Mesothelial cell of epicardium (in vitro differentiated cells): ENCODE results near the gene RNF224. TPM values are rescaled to one million over a fixed set of nuclear protein-coding genes. Genes with fewer than 3 reads are reported as not detected.

Source experiments
- DNase-seq, 2 experiments: peaks; one replicate each; pipeline ENCODE4 v3.0.0; 2021; ENCODE audit warnings: low spot score in 2 of 2; ENCODE audit not compliant: unreplicated experiment in 2 of 2
- H3K27ac Mint-ChIP-seq: 2 replicates; pipeline ENCODE4 v1.8.0; 2021; ENCODE audit warnings: mixed read lengths
- H3K27me3 Mint-ChIP-seq: 2 replicates; pipeline ENCODE4 v1.8.0; 2021; ENCODE audit warnings: low read depth, mixed read lengths
- H3K36me3 Mint-ChIP-seq: 2 replicates; pipeline ENCODE4 v1.8.0; 2021; ENCODE audit warnings: mixed read lengths
- H3K4me1 Mint-ChIP-seq: 2 replicates; pipeline ENCODE4 v1.8.0; 2021; ENCODE audit warnings: mixed read lengths
- H3K4me3 Mint-ChIP-seq: 2 replicates; pipeline ENCODE4 v1.8.0; 2021; ENCODE audit warnings: mild to moderate bottlenecking, moderate library complexity, mixed read lengths
- H3K9me3 Mint-ChIP-seq: 2 replicates; pipeline ENCODE4 v1.8.0; 2021; ENCODE audit warnings: mixed read lengths
- CTCF ChIP-seq: fragments of 200-600 bp; sonication (generic); IDR thresholded peaks from one replicate; pipeline ENCODE4 v1.5.0; 2021; ENCODE audit warnings: antibody characterized with exemption; ENCODE audit not compliant: unreplicated experiment
- total RNA-seq: library from RNA; stranded (reverse); gene quantifications from 3 replicates; pipeline ENCODE4 v1.2.1, GENCODE V29; 2021

Gene RNF224
- total RNA-seq, 1 donor from 2014 or later: 0.16 TPM

- TF ChIP-seq CTCF: no peak
- H3K27ac Mint-ChIP-seq: peak overlapping the region; percentile 82
- DNase-seq: no peak
- H3K36me3 Mint-ChIP-seq: no peaks in the 10 kb centered on the region
- peaks cover 41% of the 10 kb centered on the region for H3K4me1 Mint-ChIP-seq
- no peaks in the 10 kb centered on the region for H3K27me3 Mint-ChIP-seq
- H3K9me3 Mint-ChIP-seq: no peaks in the 10 kb centered on the region
- H3K4me3 Mint-ChIP-seq: peak overlapping the region; percentile 83
Measured at GRCh38 chr9:137199411-137200121, 27.7 kb upstream of the RNF224 start.

- Mint-ChIP-seq H3K9me3 (no peaks in the 10 kb centered on the region), H3K4me3 (peak within 1 kb of the TSS; percentile 83), H3K27me3 (no peaks in the 10 kb centered on the region), H3K36me3 (no peaks in the 10 kb centered on the region), H3K4me1 (peaks cover 37% of the 10 kb centered on the region), H3K27ac (peak within 1 kb of the TSS; percentile 82)
- TF ChIP-seq CTCF: no peak
- DNase-seq: peak; percentile 98 to 99
Measured at GRCh38 chr9:137200311-137201204, 26.7 kb upstream of the RNF224 start, which contains the start of gene TPRN. TPRN (minus strand) TSS chr9:137200741; CDS start chr9:137200711, 30 bp downstream.

- peak overlapping the region; percentile 79 for H3K27ac Mint-ChIP-seq
- H3K4me1 Mint-ChIP-seq: peaks cover 43% of the 10 kb centered on the region
Measured at GRCh38 chr9:137201205-137201868, 26.0 kb upstream of the RNF224 start.

GRCh38 chr9:137202966-137203365, 24.3 kb upstream of the RNF224 start:
- peaks cover 49% of the 10 kb centered on the region for H3K4me1 Mint-ChIP-seq
- no peaks in the 10 kb centered on the region for H3K9me3 Mint-ChIP-seq
- no peak for TF ChIP-seq CTCF
- no peak for DNase-seq
- H3K4me3 Mint-ChIP-seq: peak overlapping the region; percentile 13
- H3K27ac Mint-ChIP-seq: no peak overlapping the region
- H3K27me3 Mint-ChIP-seq: no peaks in the 10 kb centered on the region
- H3K36me3 Mint-ChIP-seq: peaks cover 5% of the 10 kb centered on the region

More at GRCh38 chr9:137201205-137201868, 26.0 kb upstream of the RNF224 start:
- peak overlapping the region; percentile 75 for H3K4me3 Mint-ChIP-seq
- H3K36me3 Mint-ChIP-seq: no peaks in the 10 kb centered on the region
- H3K27me3 Mint-ChIP-seq: no peaks in the 10 kb centered on the region
- H3K9me3 Mint-ChIP-seq: no peaks in the 10 kb centered on the region
- no peak for DNase-seq
- TF ChIP-seq CTCF: no peak

GRCh38 chr9:137204731-137205125, 22.6 kb upstream of the RNF224 start:
- no peak for DNase-seq
- H3K4me3 Mint-ChIP-seq: peak overlapping the region; percentile 95
- peaks cover 37% of the 10 kb centered on the region for H3K4me1 Mint-ChIP-seq

More at GRCh38 chr9:137204731-137205125, 22.6 kb upstream of the RNF224 start:
- peaks cover 8% of the 10 kb centered on the region for H3K36me3 Mint-ChIP-seq
- no peak for TF ChIP-seq CTCF
- H3K27ac Mint-ChIP-seq: peak overlapping the region; percentile 96
- no peaks in the 10 kb centered on the region for H3K27me3 Mint-ChIP-seq
- H3K9me3 Mint-ChIP-seq: no peaks in the 10 kb centered on the region
